Thyroid gland (tissue), 4 donors: ENCODE results near the gene SND1. TPM values are rescaled to one million over a fixed set of nuclear protein-coding genes. Genes with fewer than 3 reads are reported as not detected.

Experiments
- DNase-seq, 2 donors: peaks; one replicate each; pipeline ENCODE4 v3.0.0-alpha.2; 2019
- H3K27ac ChIP-seq, 3 donors: fragments of 200-600 bp; sonication (generic); 1 replicate in 2 of 3; 2 replicates in 1 of 3; pipeline ENCODE4 v1.5.1; 2016 to 2019; ENCODE audit warnings: mild to moderate bottlenecking in 1 of 3, moderate library complexity in 1 of 3
- H3K27me3 ChIP-seq: fragments of 200-600 bp; sonication (generic); one replicate; pipeline ENCODE4 v1.5.1; 2019
- H3K36me3 ChIP-seq, 2 donors: fragments of 200-600 bp; sonication (generic); one replicate each; pipeline ENCODE4 v1.5.1; 2016 to 2019
- H3K4me1 ChIP-seq, 2 donors: fragments of 200-600 bp; sonication (generic); one replicate each; pipeline ENCODE4 v1.5.1; 2017 to 2019
- H3K4me3 ChIP-seq, 3 donors: fragments of 200-600 bp; sonication (generic); replicated peaks in 1 of 3; 1 replicate in 2 of 3; 2 replicates in 1 of 3; pipeline ENCODE4 v1.5.1; 2016; ENCODE audit warnings: mild to moderate bottlenecking in 1 of 3
- H3K9me3 ChIP-seq: fragments of 200-600 bp; sonication (generic); one replicate; pipeline ENCODE4 v1.5.1; 2017
- CTCF ChIP-seq, 6 experiments: fragments of 200-600 bp in 3 of 6; fragments of 450-650 bp in 3 of 6; sonication (generic) in 3 of 6; IDR thresholded peaks; one replicate each; pipeline ENCODE4 v1.5.1; 2016 to 2019; ENCODE audit warnings: antibody characterized with exemption in 6 of 6, mild to moderate bottlenecking in 2 of 6, inconsistent platforms in 1 of 6, moderate library complexity in 1 of 6
- POLR2A ChIP-seq, 2 donors: fragments of 450-650 bp; IDR thresholded peaks; one replicate each; pipeline ENCODE4 v1.6.1; 2017; ENCODE audit warnings: antibody characterized with exemption in 2 of 2, mild to moderate bottlenecking in 2 of 2, moderate library complexity in 1 of 2
- WGBS, 2 donors: methylation state at CpG; one replicate each; pipeline ENCODE4 v1.1.5; 2017; 5-methylcytosine and 5-hydroxymethylcytosine counted together
- intact Hi-C: fragments of 100-400 bp; cut with DNase I; formaldehyde crosslinking; loops from one replicate; pipeline ENCODE4 v1.15.1; 2023
- total RNA-seq, 4 donors: library from RNA; depleted of rRNA; stranded (reverse); fragments of >200 nt; gene quantifications; one replicate each; pipeline ENCODE4 v1.2.3, GENCODE V29; 2016

Gene SND1
- total RNA-seq, 4 donors from 2014 or later, result 126 to 167 (median 144) TPM

GRCh38 chr7:128036226-128036940 is 384.4 kb downstream of the SND1 start:
- Histone ChIP-seq H3K4me1 (peaks cover 6 to 10% of the 10 kb centered on the region in 2 donors), H3K36me3 (no peaks in the 10 kb centered on the region), H3K9me3 (no peaks in the 10 kb centered on the region), H3K4me3 (no peak overlapping the region), H3K27ac (no peak overlapping the region), H3K27me3 (no peaks in the 10 kb centered on the region)
- no peak for TF ChIP-seq CTCF (IDR thresholded peaks at IDR 0.05)
- TF ChIP-seq POLR2A (IDR thresholded peaks at IDR 0.05), result no peak
- WGBS, 2 donors, result 86 to 92% methylated on average over 4 of the region's 4 CpGs
- DNase-seq, result no peak
- intact Hi-C loops, result no loop called here

- intact Hi-C loops, result no loop called here
- Histone ChIP-seq H3K4me1 (peaks cover 6 to 10% of the 10 kb centered on the region in 2 donors), H3K9me3 (no peaks in the 10 kb centered on the region), H3K27me3 (no peaks in the 10 kb centered on the region), H3K4me3 (no peak overlapping the region), H3K36me3 (no peaks in the 10 kb centered on the region), H3K27ac (no peak overlapping the region)
- no peak for TF ChIP-seq CTCF (IDR thresholded peaks at IDR 0.05)
- no peak for TF ChIP-seq POLR2A (IDR thresholded peaks at IDR 0.05)
- DNase-seq, result no peak
- 96 to 100% methylated on average over 2 of the region's 2 CpGs for WGBS, 2 donors
Measured at GRCh38 chr7:128037081-128037480, 385.1 kb downstream of the SND1 start.

GRCh38 chr7:128037880-128038619 is 386.1 kb downstream of the SND1 start:
- intact Hi-C loops, result no loop called here
- TF ChIP-seq POLR2A (IDR thresholded peaks at IDR 0.05) (no peak), CTCF (IDR thresholded peaks at IDR 0.05) (no peak)
- DNase-seq, result no peak
- Histone ChIP-seq H3K36me3 (no peaks in the 10 kb centered on the region), H3K27me3 (no peaks in the 10 kb centered on the region), H3K9me3 (no peaks in the 10 kb centered on the region), H3K4me1 (peaks cover under 1% of the 10 kb centered on the region in 2 donors), H3K27ac (no peak overlapping the region), H3K4me3 (no peak overlapping the region)
- WGBS, 2 donors, result 96 to 97% methylated on average over 8 of the region's 8 CpGs

- TF ChIP-seq CTCF (IDR thresholded peaks at IDR 0.05) (no peak), POLR2A (IDR thresholded peaks at IDR 0.05) (no peak)
- Histone ChIP-seq H3K9me3 (no peaks in the 10 kb centered on the region), H3K4me1 (no peaks in the 10 kb centered on the region), H3K27ac (no peak overlapping the region), H3K4me3 (no peak overlapping the region), H3K36me3 (no peaks in the 10 kb centered on the region), H3K27me3 (no peaks in the 10 kb centered on the region)
- DNase-seq, result no peak
- intact Hi-C loops, result no loop called here
- WGBS, 2 donors, result 99 to 100% methylated on average over 4 of the region's 4 CpGs
Measured at GRCh38 chr7:128039544-128039953, 387.6 kb downstream of the SND1 start.

- H3K4me3 ChIP-seq, result no peak overlapping the region
- TF ChIP-seq CTCF (IDR thresholded peaks at IDR 0.05) (no peak), POLR2A (IDR thresholded peaks at IDR 0.05) (no peak)
- no peaks in the 10 kb centered on the region for H3K36me3 ChIP-seq
- H3K27ac ChIP-seq, result no peak overlapping the region
- no peaks in the 10 kb centered on the region for H3K9me3 ChIP-seq
- WGBS, 2 donors, result 92 to 94% methylated on average over 3 of the region's 3 CpGs
- intact Hi-C loops, result no loop called here
- H3K4me1 ChIP-seq, result no peaks in the 10 kb centered on the region
- no peaks in the 10 kb centered on the region for H3K27me3 ChIP-seq
- DNase-seq, result no peak
Measured at GRCh38 chr7:128040205-128040604, 388.2 kb downstream of the SND1 start.
